Spleen (tissue), 11 donors: ENCODE data around the gene YPEL3. TPM values are rescaled to one million over a fixed set of nuclear protein-coding genes. Genes with fewer than 3 reads are reported as not detected.

ENCODE experiments used
- DNase-seq: peaks from one replicate; pipeline ENCODE4 v3.0.0-alpha.2; 2020
- H3K27ac ChIP-seq, 8 donors: fragments of 200-600 bp; sonication (generic) in 7 of 8; 1 replicate in 4 of 8; 2 replicates in 4 of 8; pipeline versions ENCODE4 v1.5.0 to v1.8.0; 2016 to 2021; ENCODE audit warnings: inconsistent platforms in 4 of 8, mild to moderate bottlenecking in 4 of 8, moderate library complexity in 1 of 8
- H3K27me3 ChIP-seq, 7 donors: fragments of 200-600 bp; sonication (generic) in 6 of 7; replicated peaks in 1 of 7; 1 replicate in 4 of 7; 2 replicates in 3 of 7; pipeline versions ENCODE4 v1.5.0 to v1.8.0; 2016 to 2021; ENCODE audit warnings: inconsistent platforms in 3 of 7, mild to moderate bottlenecking in 1 of 7
- H3K36me3 ChIP-seq, 6 donors: fragments of 200-600 bp; sonication (generic) in 5 of 6; 1 replicate in 4 of 6; 2 replicates in 2 of 6; pipeline versions ENCODE4 v1.5.0 to v1.8.0; 2016 to 2021; ENCODE audit warnings: inconsistent platforms in 2 of 6
- H3K4me1 ChIP-seq, 6 donors: fragments of 200-600 bp; sonication (generic) in 5 of 6; 1 replicate in 3 of 6; 2 replicates in 3 of 6; pipeline versions ENCODE4 v1.5.0 to v1.8.0; 2016 to 2021; ENCODE audit warnings: inconsistent platforms in 3 of 6
- H3K4me3 ChIP-seq, 8 donors: fragments of 200-600 bp; sonication (generic) in 7 of 8; 1 replicate in 4 of 8; 2 replicates in 4 of 8; pipeline versions ENCODE4 v1.5.0 to v1.8.0; 2016 to 2021; ENCODE audit warnings: inconsistent platforms in 4 of 8, mild to moderate bottlenecking in 4 of 8, moderate library complexity in 2 of 8
- H3K9me3 ChIP-seq, 8 donors: fragments of 200-600 bp; sonication (generic) in 7 of 8; 1 replicate in 4 of 8; 2 replicates in 4 of 8; pipeline versions ENCODE4 v1.5.0 to v1.8.0; 2016 to 2021; ENCODE audit warnings: inconsistent platforms in 4 of 8
- CTCF ChIP-seq, 11 experiments: fragments of 200-600 bp in 7 of 11; fragments of 450-650 bp in 4 of 11; sonication (generic) in 4 of 11; IDR thresholded peaks in 8 of 11; conservative IDR thresholded peaks in 3 of 11; 1 replicate in 7 of 11; 2 replicates in 4 of 11; pipeline versions ENCODE4 v1.4.0 to v1.8.0; 2016 to 2021; ENCODE audit warnings: antibody characterized with exemption in 11 of 11, inconsistent platforms in 4 of 11, mild to moderate bottlenecking in 1 of 11
- POLR2A ChIP-seq, 3 donors: fragments of 450-650 bp; IDR thresholded peaks; one replicate each; pipeline ENCODE4 v1.5.1; 2017; ENCODE audit warnings: antibody characterized with exemption in 3 of 3, mild to moderate bottlenecking in 1 of 3
- POLR2AphosphoS5 ChIP-seq, 3 donors: sonication (generic); formaldehyde crosslinking; IDR thresholded peaks; one replicate each; pipeline ENCODE4 v1.5.1; 2017; ENCODE audit warnings: antibody characterized with exemption in 3 of 3
- WGBS, 5 donors: extraction: QIAGEN DNeasy Blood & Tissue Kit in 3 of 5; methylation state at CpG; one replicate each; pipeline versions ENCODE4 v1.1.5 to v1.1.7; 2013 to 2018; 5-methylcytosine and 5-hydroxymethylcytosine counted together
- intact Hi-C: fragments of 100-400 bp; cut with DNase I; formaldehyde crosslinking; loops from one replicate; pipeline ENCODE4 v1.15.0; 2023; ENCODE audit warnings: low total_unique reads
- polyA plus RNA-seq, 3 donors: library from polyadenylated mRNA; stranded (reverse); fragments of 200-250 nt; gene quantifications; one replicate each; pipeline ENCODE4 v1.2.1, GENCODE V29; 2013
- total RNA-seq, 7 donors: library from RNA; depleted of rRNA in 3 of 7; stranded (reverse); fragments of >200 nt in 3 of 7; fragmentation: NEBNext Ultra II Directional in 4 of 7; extraction: Animal tissue kit (Norgen Biotek cat#: 25700) in 4 of 7; gene quantifications; one replicate each; pipeline versions ENCODE4 v1.1.0 to v1.2.1, GENCODE V29; 2016 to 2021
- donor health status: healthy with polysubstance abuse.
- donor health status: DM: no; HTN: no; CAD: no; lungs with moderate emphysema.
- donor health status: DM: no; HTN: no; CAD: no.
- donor health status: Bipolar disorder and iron deficiency.
- donor health status: healthy.
- donor health status: DM: no; HTN: no; CAD: no.
- donor health status: DM: yes; HTN: yes; CAD: no.

The YPEL3 gene
- total and polyA plus RNA-seq, 10 donors: 108 to 234 (median 143) TPM

GRCh38 chr16:30069611-30070462 is 26.2 kb downstream of the YPEL3 start:
- peaks cover 10 to 73% (median 68%) of the 10 kb centered on the region in 6 donors for H3K36me3 ChIP-seq
- H3K9me3 ChIP-seq: no peaks in the 10 kb centered on the region
- peak overlapping the region in 1 of 8 donors; percentile 0 for H3K4me3 ChIP-seq
- 76 to 87% (median 83%) methylated on average over 30 to 31 of the region's 31 CpGs for WGBS, 5 donors
- TF ChIP-seq POLR2AphosphoS5 (IDR thresholded peaks at IDR 0.05): peak in 2 of 3 donors; percentile 42 to 61
- TF ChIP-seq POLR2A (IDR thresholded peaks at IDR 0.05): no peak
- H3K27ac ChIP-seq: peak overlapping the region in 7 of 8 donors; percentile 14 to 100 (median 58)
- peaks cover 28 to 63% (median 51%) of the 10 kb centered on the region in 6 donors for H3K4me1 ChIP-seq
- no peak for DNase-seq
- intact Hi-C loops: no loop called here
- H3K27me3 ChIP-seq: no peaks in the 10 kb centered on the region

- TF ChIP-seq POLR2A (IDR thresholded peaks at IDR 0.05): no peak
- TF ChIP-seq CTCF (IDR thresholded peaks at IDR 0.05 in 8 of 11, conservative IDR thresholded peaks at IDR 0.05 in 3 of 11): peak in 10 of 11 experiments; percentile 16 to 62 (median 38)
- peak in 2 of 3 donors; percentile 8 to 41 for TF ChIP-seq POLR2AphosphoS5 (IDR thresholded peaks at IDR 0.05)
- H3K9me3 ChIP-seq: no peaks in the 10 kb centered on the region
- DNase-seq: no peak
- H3K36me3 ChIP-seq: peaks cover 10 to 73% (median 68%) of the 10 kb centered on the region in 6 donors
- H3K27ac ChIP-seq: peak overlapping the region in 6 of 8 donors; percentile 17 to 100 (median 79)
- peak overlapping the region in 1 of 8 donors; percentile 0 for H3K4me3 ChIP-seq
- intact Hi-C loops: no loop called here
- H3K4me1 ChIP-seq: peaks cover 25 to 68% (median 50%) of the 10 kb centered on the region in 6 donors
- no peaks in the 10 kb centered on the region for H3K27me3 ChIP-seq
- 82 to 98% (median 84%) methylated on average over 9 to 17 of the region's 17 CpGs for WGBS, 5 donors
Observed at GRCh38 chr16:30068750-30069610, 27.0 kb downstream of the YPEL3 start.

- Histone ChIP-seq H3K27me3 (no peaks in the 10 kb centered on the region), H3K36me3 (peaks cover 10 to 68% (median 65%) of the 10 kb centered on the region in 6 donors), H3K4me1 (peaks cover 32 to 75% (median 57%) of the 10 kb centered on the region in 6 donors), H3K27ac (peak overlapping the region in 5 of 8 donors; percentile 17 to 100 (median 97)), H3K9me3 (no peaks in the 10 kb centered on the region), H3K4me3 (peak overlapping the region in 1 of 8 donors; percentile 0)
- no peak for DNase-seq
- 71 to 86% (median 76%) methylated on average over 9 of the region's 9 CpGs for WGBS, 5 donors
- intact Hi-C loops: no loop called here
- no peak for TF ChIP-seq POLR2AphosphoS5 (IDR thresholded peaks at IDR 0.05)
- no peak for TF ChIP-seq CTCF (IDR thresholded peaks at IDR 0.05 in 8 of 11, conservative IDR thresholded peaks at IDR 0.05 in 3 of 11)
- TF ChIP-seq POLR2A (IDR thresholded peaks at IDR 0.05): no peak
Observed at GRCh38 chr16:30068333-30068732, 27.7 kb downstream of the YPEL3 start.

- peak overlapping the region in 7 of 8 donors; percentile 27 to 100 (median 98) for H3K27ac ChIP-seq
- intact Hi-C loops: no loop called here
- H3K4me1 ChIP-seq: peaks cover 33 to 78% (median 62%) of the 10 kb centered on the region in 6 donors
- no peaks in the 10 kb centered on the region for H3K27me3 ChIP-seq
- TF ChIP-seq POLR2A (IDR thresholded peaks at IDR 0.05) (no peak), POLR2AphosphoS5 (IDR thresholded peaks at IDR 0.05) (no peak), CTCF (IDR thresholded peaks at IDR 0.05 in 8 of 11, conservative IDR thresholded peaks at IDR 0.05 in 3 of 11) (no peak)
- H3K4me3 ChIP-seq: peak overlapping the region in 6 of 8 donors; percentile 65 to 99 (median 90)
- H3K9me3 ChIP-seq: no peaks in the 10 kb centered on the region
- DNase-seq: no peak
- peaks cover 10 to 60% (median 57%) of the 10 kb centered on the region in 6 donors for H3K36me3 ChIP-seq
- WGBS, 5 donors: 77 to 87% (median 81%) methylated on average over 6 of the region's 6 CpGs
Observed at GRCh38 chr16:30067584-30067916, 28.5 kb downstream of the YPEL3 start.
